SK-N-SH treated with all-trans-retinoic acid at 6 μM for 48 hours (cell line): ENCODE data around the gene POLR2C.

Experiments used
- ATAC-seq: fragments of 200-7000 bp; cut with Tn5 transposase; 3 replicates; pipeline ENCODE4 v1.9.1; 2020; ENCODE audit warnings: mild to moderate bottlenecking, moderate library complexity
- ARNTL ChIP-seq: fragments of 450-650 bp; formaldehyde crosslinking; IDR thresholded peaks from 2 replicates; pipeline ENCODE4 v1.5.0; 2020; ENCODE audit warnings: low read depth, mild to moderate bottlenecking, moderate library complexity, borderline replicate concordance
- BACH2 ChIP-seq: fragments of 250-450 bp; sonication (Bioruptor Pico); IDR thresholded peaks from 2 replicates; pipeline ENCODE4 v1.9.0; 2021; ENCODE audit warnings: mild to moderate bottlenecking, borderline replicate concordance
- CSDC2 ChIP-seq: fragments of 250-450 bp; sonication (Bioruptor Pico); IDR thresholded peaks from 2 replicates; pipeline ENCODE4 v1.5.0; 2020; ENCODE audit warnings: mild to moderate bottlenecking, moderate library complexity
- ESRRG ChIP-seq: fragments of 250-450 bp; sonication (Bioruptor Pico); IDR thresholded peaks from 2 replicates; pipeline ENCODE4 v1.6.1; 2021; ENCODE audit warnings: mild to moderate bottlenecking
- GLIS3 ChIP-seq: fragments of 250-450 bp; sonication (Bioruptor Pico); IDR thresholded peaks from 2 replicates; pipeline ENCODE4 v1.5.0; 2020; ENCODE audit warnings: mild to moderate bottlenecking, moderate library complexity
- ISL1 ChIP-seq: fragments of 250-450 bp; sonication (Bioruptor Pico); IDR thresholded peaks from 2 replicates; pipeline ENCODE4 v2.1.2; 2022; ENCODE audit warnings: mild to moderate bottlenecking, moderate library complexity
- OSR1 ChIP-seq: fragments of 250-450 bp; sonication (Bioruptor Pico); IDR thresholded peaks from 2 replicates; pipeline ENCODE4 v1.8.0; 2022; ENCODE audit warnings: moderate library complexity, mild to moderate bottlenecking, inconsistent platforms
- PPARA ChIP-seq: fragments of 250-450 bp; sonication (Bioruptor Pico); IDR thresholded peaks from 2 replicates; pipeline ENCODE4 v1.5.0; 2020; ENCODE audit warnings: mild to moderate bottlenecking, borderline replicate concordance
- RARB ChIP-seq: fragments of 250-450 bp; sonication (Bioruptor Pico); IDR thresholded peaks from 2 replicates; pipeline ENCODE4 v1.8.0; 2021; ENCODE audit warnings: mild to moderate bottlenecking, moderate library complexity
- SNAI2 ChIP-seq: fragments of 250-450 bp; sonication (Bioruptor Pico); IDR thresholded peaks from 2 replicates; pipeline ENCODE4 v1.5.0; 2020; ENCODE audit warnings: mild to moderate bottlenecking, moderate library complexity
- TCF4 ChIP-seq: fragments of 250-450 bp; sonication (Bioruptor Pico); IDR thresholded peaks from 2 replicates; pipeline ENCODE4 v1.8.0; 2021; ENCODE audit warnings: mild to moderate bottlenecking, moderate library complexity, borderline replicate concordance
- TOX ChIP-seq: fragments of 250-450 bp; sonication (Bioruptor Pico); IDR thresholded peaks from 2 replicates; pipeline ENCODE4 v1.8.0; 2021; ENCODE audit warnings: mild to moderate bottlenecking, moderate library complexity, borderline replicate concordance
- TSHZ2 ChIP-seq: fragments of 250-450 bp; sonication (Bioruptor Pico); IDR thresholded peaks from 2 replicates; pipeline ENCODE4 v1.5.0; 2020; ENCODE audit warnings: mild to moderate bottlenecking, moderate library complexity
- ZFP3 ChIP-seq: fragments of 250-450 bp; sonication (Bioruptor Pico); IDR thresholded peaks from 2 replicates; pipeline ENCODE4 v1.5.0; 2020; ENCODE audit warnings: mild to moderate bottlenecking, moderate library complexity
- ZFP30 ChIP-seq: fragments of 450-650 bp; formaldehyde crosslinking; IDR thresholded peaks from 2 replicates; pipeline ENCODE4 v1.5.0; 2022; ENCODE audit warnings: mild to moderate bottlenecking, moderate library complexity
- ZNF565 ChIP-seq: fragments of 450-650 bp; formaldehyde crosslinking; conservative IDR thresholded peaks from 2 replicates; pipeline ENCODE4 v1.5.0; 2020; ENCODE audit warnings: low read depth, mild to moderate bottlenecking, moderate library complexity
- ZNF8 ChIP-seq: fragments of 450-650 bp; formaldehyde crosslinking; IDR thresholded peaks from 2 replicates; pipeline ENCODE4 v1.5.0; 2020; ENCODE audit warnings: mild to moderate bottlenecking, moderate library complexity
- TF ChIP-seq, protein P1 (sequence below): fragments of 250-450 bp; sonication (Bioruptor Pico); IDR thresholded peaks from 2 replicates; pipeline ENCODE4 v1.8.0; 2021; ENCODE audit warnings: low read depth, mild to moderate bottlenecking, moderate library complexity, borderline replicate concordance
- TF ChIP-seq, protein P2 (sequence below): fragments of 250-450 bp; sonication (Bioruptor Pico); IDR thresholded peaks from 2 replicates; pipeline ENCODE4 v1.5.1; 2021; ENCODE audit warnings: mild to moderate bottlenecking, moderate library complexity
- TF ChIP-seq, protein P3 (sequence below): fragments of 250-450 bp; sonication (Bioruptor Pico); IDR thresholded peaks from 2 replicates; pipeline ENCODE4 v1.8.0; 2020; ENCODE audit warnings: mild to moderate bottlenecking, moderate library complexity, borderline replicate concordance
- TF ChIP-seq, protein P4 (sequence below): fragments of 250-450 bp; sonication (Bioruptor Pico); IDR thresholded peaks from 2 replicates; pipeline ENCODE4 v1.5.1; 2020; ENCODE audit warnings: low read depth, mild to moderate bottlenecking, moderate library complexity

POLR2C gene

GRCh38 chr16:57426356-57426755, 36.1 kb upstream of the POLR2C start:
- no peak for ATAC-seq
- TF ChIP-seq, protein P1, sequence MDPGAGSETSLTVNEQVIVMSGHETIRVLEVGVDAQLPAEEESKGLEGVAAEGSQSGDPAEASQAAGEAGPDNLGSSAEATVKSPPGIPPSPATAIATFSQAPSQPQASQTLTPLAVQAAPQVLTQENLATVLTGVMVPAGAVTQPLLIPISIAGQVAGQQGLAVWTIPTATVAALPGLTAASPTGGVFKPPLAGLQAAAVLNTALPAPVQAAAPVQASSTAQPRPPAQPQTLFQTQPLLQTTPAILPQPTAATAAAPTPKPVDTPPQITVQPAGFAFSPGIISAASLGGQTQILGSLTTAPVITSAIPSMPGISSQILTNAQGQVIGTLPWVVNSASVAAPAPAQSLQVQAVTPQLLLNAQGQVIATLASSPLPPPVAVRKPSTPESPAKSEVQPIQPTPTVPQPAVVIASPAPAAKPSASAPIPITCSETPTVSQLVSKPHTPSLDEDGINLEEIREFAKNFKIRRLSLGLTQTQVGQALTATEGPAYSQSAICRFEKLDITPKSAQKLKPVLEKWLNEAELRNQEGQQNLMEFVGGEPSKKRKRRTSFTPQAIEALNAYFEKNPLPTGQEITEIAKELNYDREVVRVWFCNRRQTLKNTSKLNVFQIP (CRISPR knock-in tag), result no peak
- TF ChIP-seq ISL1 (no peak), CSDC2 (no peak), OSR1 (no peak), ZNF8 (CRISPR knock-in tag) (no peak), ESRRG (CRISPR knock-in tag) (no peak), BACH2 (no peak), ZFP30 (CRISPR knock-in tag) (no peak), TCF4 (no peak), GLIS3 (CRISPR knock-in tag) (no peak), PPARA (CRISPR knock-in tag) (no peak), ZFP3 (CRISPR knock-in tag) (no peak), SNAI2 (CRISPR knock-in tag) (no peak), TSHZ2 (CRISPR knock-in tag) (no peak), TOX (CRISPR knock-in tag) (no peak)
- TF ChIP-seq, protein P2, sequence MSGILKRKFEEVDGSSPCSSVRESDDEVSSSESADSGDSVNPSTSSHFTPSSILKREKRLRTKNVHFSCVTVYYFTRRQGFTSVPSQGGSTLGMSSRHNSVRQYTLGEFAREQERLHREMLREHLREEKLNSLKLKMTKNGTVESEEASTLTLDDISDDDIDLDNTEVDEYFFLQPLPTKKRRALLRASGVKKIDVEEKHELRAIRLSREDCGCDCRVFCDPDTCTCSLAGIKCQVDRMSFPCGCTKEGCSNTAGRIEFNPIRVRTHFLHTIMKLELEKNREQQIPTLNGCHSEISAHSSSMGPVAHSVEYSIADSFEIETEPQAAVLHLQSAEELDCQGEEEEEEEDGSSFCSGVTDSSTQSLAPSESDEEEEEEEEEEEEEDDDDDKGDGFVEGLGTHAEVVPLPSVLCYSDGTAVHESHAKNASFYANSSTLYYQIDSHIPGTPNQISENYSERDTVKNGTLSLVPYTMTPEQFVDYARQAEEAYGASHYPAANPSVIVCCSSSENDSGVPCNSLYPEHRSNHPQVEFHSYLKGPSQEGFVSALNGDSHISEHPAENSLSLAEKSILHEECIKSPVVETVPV, result no peak
- TF ChIP-seq, protein P3, sequence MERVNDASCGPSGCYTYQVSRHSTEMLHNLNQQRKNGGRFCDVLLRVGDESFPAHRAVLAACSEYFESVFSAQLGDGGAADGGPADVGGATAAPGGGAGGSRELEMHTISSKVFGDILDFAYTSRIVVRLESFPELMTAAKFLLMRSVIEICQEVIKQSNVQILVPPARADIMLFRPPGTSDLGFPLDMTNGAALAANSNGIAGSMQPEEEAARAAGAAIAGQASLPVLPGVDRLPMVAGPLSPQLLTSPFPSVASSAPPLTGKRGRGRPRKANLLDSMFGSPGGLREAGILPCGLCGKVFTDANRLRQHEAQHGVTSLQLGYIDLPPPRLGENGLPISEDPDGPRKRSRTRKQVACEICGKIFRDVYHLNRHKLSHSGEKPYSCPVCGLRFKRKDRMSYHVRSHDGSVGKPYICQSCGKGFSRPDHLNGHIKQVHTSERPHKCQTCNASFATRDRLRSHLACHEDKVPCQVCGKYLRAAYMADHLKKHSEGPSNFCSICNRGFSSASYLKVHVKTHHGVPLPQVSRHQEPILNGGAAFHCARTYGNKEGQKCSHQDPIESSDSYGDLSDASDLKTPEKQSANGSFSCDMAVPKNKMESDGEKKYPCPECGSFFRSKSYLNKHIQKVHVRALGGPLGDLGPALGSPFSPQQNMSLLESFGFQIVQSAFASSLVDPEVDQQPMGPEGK (CRISPR knock-in tag), result no peak
- TF ChIP-seq, protein P4, sequence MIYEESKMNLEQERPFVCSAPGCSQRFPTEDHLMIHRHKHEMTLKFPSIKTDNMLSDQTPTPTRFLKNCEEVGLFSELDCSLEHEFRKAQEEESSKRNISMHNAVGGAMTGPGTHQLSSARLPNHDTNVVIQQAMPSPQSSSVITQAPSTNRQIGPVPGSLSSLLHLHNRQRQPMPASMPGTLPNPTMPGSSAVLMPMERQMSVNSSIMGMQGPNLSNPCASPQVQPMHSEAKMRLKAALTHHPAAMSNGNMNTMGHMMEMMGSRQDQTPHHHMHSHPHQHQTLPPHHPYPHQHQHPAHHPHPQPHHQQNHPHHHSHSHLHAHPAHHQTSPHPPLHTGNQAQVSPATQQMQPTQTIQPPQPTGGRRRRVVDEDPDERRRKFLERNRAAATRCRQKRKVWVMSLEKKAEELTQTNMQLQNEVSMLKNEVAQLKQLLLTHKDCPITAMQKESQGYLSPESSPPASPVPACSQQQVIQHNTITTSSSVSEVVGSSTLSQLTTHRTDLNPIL (CRISPR knock-in tag), result no peak

- no peak for ATAC-seq
- TF ChIP-seq ZNF8 (CRISPR knock-in tag), result no peak
- TF ChIP-seq GLIS3 (CRISPR knock-in tag), result no peak
- TF ChIP-seq OSR1, result no peak
- TF ChIP-seq, protein P4 (CRISPR knock-in tag), result no peak
- TF ChIP-seq, protein P1 (CRISPR knock-in tag), result no peak
- no peak for TF ChIP-seq RARB (CRISPR knock-in tag)
- no peak for TF ChIP-seq ARNTL (CRISPR knock-in tag)
- no peak for TF ChIP-seq ESRRG (CRISPR knock-in tag)
- TF ChIP-seq TOX (CRISPR knock-in tag), result no peak
- TF ChIP-seq TCF4, result no peak
- TF ChIP-seq ZFP3 (CRISPR knock-in tag), result no peak
- TF ChIP-seq ZNF565 (CRISPR knock-in tag), result no peak
- TF ChIP-seq ZFP30 (CRISPR knock-in tag), result no peak
Observed at GRCh38 chr16:57427307-57427706, 35.2 kb upstream of the POLR2C start.
